BE2C (cell line): Measurements from ENCODE around the gene SPDEF.

Experiments used
- DNase-seq: peaks from one replicate; pipeline ENCODE4 v3.0.0-alpha.2; 2020
- H3K27me3 ChIP-seq: fragments of 250-450 bp; sonication (Bioruptor Pico); 2 replicates; pipeline ENCODE4 v1.5.1; 2020; ENCODE audit warnings: mild to moderate bottlenecking
- H3K36me3 ChIP-seq: fragments of 250-450 bp; sonication (Bioruptor Pico); 2 replicates; pipeline ENCODE4 v1.5.1; 2020; ENCODE audit warnings: mild to moderate bottlenecking
- H3K4me1 ChIP-seq: fragments of 250-450 bp; sonication (Bioruptor Pico); 2 replicates; pipeline ENCODE4 v1.5.1; 2020
- H3K4me3 ChIP-seq: 2 replicates; pipeline ENCODE4 v1.5.1; 2011; ENCODE audit warnings: low read depth, low read length
- H3K9me3 ChIP-seq: fragments of 250-450 bp; sonication (Bioruptor Pico); 2 replicates; pipeline ENCODE4 v1.5.1; 2020
- CTCF ChIP-seq: IDR thresholded peaks from 2 replicates; pipeline ENCODE4 v1.5.1; 2012; ENCODE audit warnings: mild to moderate bottlenecking, low read depth, low read length

SPDEF gene

GRCh38 chr6:34489207-34489805, 66.8 kb downstream of the SPDEF start:
- H3K27me3 ChIP-seq = no peaks in the 10 kb centered on the region
- TF ChIP-seq CTCF = no peak
- no peaks in the 10 kb centered on the region for H3K4me1 ChIP-seq
- no peak overlapping the region for H3K4me3 ChIP-seq
- H3K36me3 ChIP-seq = no peaks in the 10 kb centered on the region
- H3K9me3 ChIP-seq = no peaks in the 10 kb centered on the region
- DNase-seq = no peak
